Peyer's patch (tissue), 4 donors: Measurements from ENCODE around the gene FUOM. TPM values are rescaled to one million over a fixed set of nuclear protein-coding genes. Genes with fewer than 3 reads are reported as not detected.

Source experiments
- DNase-seq, 3 donors: peaks; one replicate each; pipeline ENCODE4 v3.0.0-alpha.2; 2017 to 2019
- H3K27ac ChIP-seq, 4 donors: fragments of 200-600 bp; sonication (generic); one replicate each; pipeline ENCODE4 v1.5.1; 2016 to 2019
- H3K27me3 ChIP-seq, 2 donors: fragments of 200-600 bp; sonication (generic); one replicate each; pipeline ENCODE4 v1.5.1; 2019
- H3K36me3 ChIP-seq, 3 donors: fragments of 200-600 bp; sonication (generic); one replicate each; pipeline ENCODE4 v1.5.1; 2016 to 2019
- H3K4me1 ChIP-seq, 4 donors: fragments of 200-600 bp; sonication (generic); one replicate each; pipeline ENCODE4 v1.5.1; 2016 to 2019
- H3K4me3 ChIP-seq, 4 donors: fragments of 200-600 bp; sonication (generic); 1 replicate in 3 of 4; 2 replicates in 1 of 4; pipeline ENCODE4 v1.5.1; 2016 to 2019; ENCODE audit warnings: mild to moderate bottlenecking in 1 of 4
- H3K9me3 ChIP-seq, 4 donors: fragments of 200-600 bp; sonication (generic); one replicate each; pipeline ENCODE4 v1.5.1; 2016 to 2019; ENCODE audit warnings: mild to moderate bottlenecking in 1 of 4
- POLR2A ChIP-seq, 2 donors: fragments of 450-650 bp; IDR thresholded peaks; one replicate each; pipeline ENCODE4 v1.5.1; 2017; ENCODE audit warnings: antibody characterized with exemption in 2 of 2, mild to moderate bottlenecking in 2 of 2, moderate library complexity in 2 of 2
- total RNA-seq, 4 donors: library from RNA; depleted of rRNA; stranded (reverse); fragments of >200 nt; gene quantifications; one replicate each; pipeline ENCODE4 v1.1.0, GENCODE V29; 2016
- TF ChIP-seq, protein P1 (sequence below), 6 experiments: fragments of 450-650 bp in 4 of 6; fragments of 200-600 bp in 2 of 6; sonication (generic) in 1 of 6; IDR thresholded peaks; one replicate each; pipeline ENCODE4 v1.5.1; 2017 to 2019; ENCODE audit warnings: antibody characterized with exemption in 6 of 6, mild to moderate bottlenecking in 3 of 6, moderate library complexity in 1 of 6

The FUOM gene
- 100 to 1,000 TPM in 3 of 4 donors, 10 to 100 TPM in 1; 88.3 to 214 (median 163) TPM for total RNA-seq

GRCh38 chr10:133357285-133358161, at the start of gene FUOM:
TSS of gene FUOM (minus strand) at chr10:133358019. CDS start at chr10:133358007, 12 bp downstream.
- Histone ChIP-seq H3K27ac (peak within 1 kb of the TSS; percentile 76 to 97 (median 84)), H3K36me3 (peaks cover 0 to 19% (median 0%) of the 10 kb centered on the region in 3 donors), H3K9me3 (no peaks in the 10 kb centered on the region), H3K4me1 (peaks cover 7 to 39% (median 10%) of the 10 kb centered on the region in 4 donors), H3K27me3 (no peaks in the 10 kb centered on the region), H3K4me3 (peak within 1 kb of the TSS; percentile 73 to 96 (median 85))
- DNase-seq, result peak; percentile 71 to 82 (median 82)
- TF ChIP-seq POLR2A (IDR thresholded peaks at IDR 0.05), result peak; percentile 27 to 50
- TF ChIP-seq, protein P1, sequence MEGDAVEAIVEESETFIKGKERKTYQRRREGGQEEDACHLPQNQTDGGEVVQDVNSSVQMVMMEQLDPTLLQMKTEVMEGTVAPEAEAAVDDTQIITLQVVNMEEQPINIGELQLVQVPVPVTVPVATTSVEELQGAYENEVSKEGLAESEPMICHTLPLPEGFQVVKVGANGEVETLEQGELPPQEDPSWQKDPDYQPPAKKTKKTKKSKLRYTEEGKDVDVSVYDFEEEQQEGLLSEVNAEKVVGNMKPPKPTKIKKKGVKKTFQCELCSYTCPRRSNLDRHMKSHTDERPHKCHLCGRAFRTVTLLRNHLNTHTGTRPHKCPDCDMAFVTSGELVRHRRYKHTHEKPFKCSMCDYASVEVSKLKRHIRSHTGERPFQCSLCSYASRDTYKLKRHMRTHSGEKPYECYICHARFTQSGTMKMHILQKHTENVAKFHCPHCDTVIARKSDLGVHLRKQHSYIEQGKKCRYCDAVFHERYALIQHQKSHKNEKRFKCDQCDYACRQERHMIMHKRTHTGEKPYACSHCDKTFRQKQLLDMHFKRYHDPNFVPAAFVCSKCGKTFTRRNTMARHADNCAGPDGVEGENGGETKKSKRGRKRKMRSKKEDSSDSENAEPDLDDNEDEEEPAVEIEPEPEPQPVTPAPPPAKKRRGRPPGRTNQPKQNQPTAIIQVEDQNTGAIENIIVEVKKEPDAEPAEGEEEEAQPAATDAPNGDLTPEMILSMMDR (IDR thresholded peaks at IDR 0.05), result peak in 1 of 6 experiments; percentile 30

- no peak overlapping the region for H3K27ac ChIP-seq
- TF ChIP-seq POLR2A (IDR thresholded peaks at IDR 0.05), result no peak
- TF ChIP-seq, protein P1 (IDR thresholded peaks at IDR 0.05), result no peak
- no peaks in the 10 kb centered on the region for H3K27me3 ChIP-seq
- H3K4me1 ChIP-seq, result no peaks in the 10 kb centered on the region
- no peak for DNase-seq
- peaks cover 0 to 74% (median 0%) of the 10 kb centered on the region in 3 donors for H3K36me3 ChIP-seq
- H3K9me3 ChIP-seq, result no peaks in the 10 kb centered on the region
- no peak overlapping the region for H3K4me3 ChIP-seq
Measured at GRCh38 chr10:133405844-133406527, 48.2 kb upstream of the FUOM start.

DNA sequence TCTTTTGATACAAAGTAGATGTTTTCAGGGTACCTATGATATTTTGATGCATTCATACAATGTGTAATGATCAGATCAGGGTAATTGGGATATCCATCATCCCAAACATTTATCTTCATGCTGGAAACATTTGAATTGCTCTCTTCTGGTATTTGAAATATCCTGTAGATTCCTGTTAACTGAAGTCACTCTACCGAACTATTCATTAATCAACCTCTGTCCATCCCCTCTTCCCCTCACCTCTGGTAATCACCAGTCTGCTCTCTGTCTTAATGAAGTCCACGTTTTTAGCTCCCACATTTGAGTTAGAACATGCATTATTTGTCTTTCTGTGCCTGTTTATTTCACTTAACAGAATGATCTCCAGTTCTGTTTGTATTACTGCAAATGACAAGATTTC, 47.5 kb upstream of the FUOM start:
- peaks cover 0 to 69% (median 0%) of the 10 kb centered on the region in 3 donors for H3K36me3 ChIP-seq
- H3K4me1 ChIP-seq, result no peaks in the 10 kb centered on the region
- H3K27ac ChIP-seq, result no peak overlapping the region

DNA sequence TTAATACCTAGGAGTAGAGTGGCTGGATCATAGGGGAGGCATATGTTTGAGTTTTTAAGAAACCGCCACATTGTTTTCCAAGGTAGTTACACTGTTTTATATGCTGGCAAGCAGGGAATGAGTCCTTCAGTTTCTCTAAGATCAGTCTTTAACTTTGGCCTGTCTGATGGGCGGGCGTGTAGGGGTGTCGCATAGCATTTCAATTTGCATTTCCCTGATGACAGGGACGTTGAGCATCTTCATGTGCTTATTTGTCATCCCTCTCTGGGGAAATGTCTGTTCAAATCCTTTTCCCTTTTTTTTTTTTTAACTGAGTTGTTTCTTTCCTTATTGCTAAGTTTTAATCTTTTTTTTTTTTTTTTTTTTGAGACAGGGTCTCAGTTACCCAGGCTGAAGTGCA, 46.0 kb upstream of the FUOM start:
- H3K36me3 ChIP-seq, result peaks cover 0 to 71% (median 0%) of the 10 kb centered on the region in 3 donors
- H3K27ac ChIP-seq, result no peak overlapping the region
- DNase-seq, result no peak
- TF ChIP-seq, protein P1 (IDR thresholded peaks at IDR 0.05), result no peak
- TF ChIP-seq POLR2A (IDR thresholded peaks at IDR 0.05), result no peak
- no peaks in the 10 kb centered on the region for H3K27me3 ChIP-seq
- no peaks in the 10 kb centered on the region for H3K4me1 ChIP-seq
- no peaks in the 10 kb centered on the region for H3K9me3 ChIP-seq
- H3K4me3 ChIP-seq, result no peak overlapping the region

More for the DNA sequence above, 47.5 kb upstream of the FUOM start:
- Histone ChIP-seq H3K4me3 (no peak overlapping the region), H3K9me3 (no peaks in the 10 kb centered on the region), H3K27me3 (no peaks in the 10 kb centered on the region)
- TF ChIP-seq, protein P1 (IDR thresholded peaks at IDR 0.05), result no peak
- TF ChIP-seq POLR2A (IDR thresholded peaks at IDR 0.05), result no peak
- DNase-seq, result no peak

DNA sequence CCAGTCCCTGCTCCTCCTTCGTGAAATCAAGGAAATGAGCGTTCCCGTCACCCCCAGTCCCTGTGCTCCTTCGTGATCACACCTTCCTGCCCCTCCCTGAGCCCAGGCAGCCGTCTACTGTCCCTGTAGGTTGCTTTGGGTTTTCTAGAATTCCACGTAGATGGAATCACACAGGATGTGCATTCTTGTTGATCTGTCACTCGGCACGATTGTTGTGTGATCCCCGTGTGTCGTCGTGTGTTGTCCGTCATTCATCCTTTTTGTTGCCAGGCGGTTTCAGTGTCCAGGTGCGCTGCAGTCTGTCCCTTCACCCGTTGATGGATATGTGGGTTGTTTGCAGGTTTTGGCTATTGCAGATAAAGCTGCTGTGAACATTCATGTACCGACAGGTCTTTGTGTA, 45.5 kb upstream of the FUOM start:
- peak in 1 of 3 donors; percentile 21 for DNase-seq
- TF ChIP-seq, protein P1 (IDR thresholded peaks at IDR 0.05), result no peak
- no peak for TF ChIP-seq POLR2A (IDR thresholded peaks at IDR 0.05)
- peaks cover 0 to 73% (median 0%) of the 10 kb centered on the region in 3 donors for H3K36me3 ChIP-seq

More for the DNA sequence above, 45.5 kb upstream of the FUOM start:
- Histone ChIP-seq H3K27me3 (no peaks in the 10 kb centered on the region), H3K9me3 (no peaks in the 10 kb centered on the region), H3K4me1 (no peaks in the 10 kb centered on the region), H3K4me3 (no peak overlapping the region), H3K27ac (no peak overlapping the region)
